K562 (cell line): ENCODE results near the gene HSPA1L. TPM values are rescaled to one million over a fixed set of nuclear protein-coding genes. Genes with fewer than 3 reads are reported as not detected.

Experiments
- BRCA1 ChIP-seq, 2 experiments: fragments of 450-650 bp in 1 of 2; sonication (generic) in 1 of 2; formaldehyde crosslinking in 1 of 2; IDR thresholded peaks; 2 replicates each; pipeline versions ENCODE4 v1.5.0 to v1.6.1; 2017 to 2020; ENCODE audit warnings: mild to moderate bottlenecking in 1 of 2, missing genetic modification reagents in 1 of 2
- DMBX1 ChIP-seq: fragments of 250-450 bp; sonication (Bioruptor Pico); IDR thresholded peaks from 2 replicates; pipeline ENCODE4 v1.8.0; 2022; ENCODE audit warnings: inconsistent platforms, mild to moderate bottlenecking, moderate library complexity, borderline replicate concordance
- FOXP1 ChIP-seq: sonication (generic); formaldehyde crosslinking; IDR thresholded peaks from 2 replicates; pipeline ENCODE4 v1.8.0; 2022; ENCODE audit warnings: mild to moderate bottlenecking, missing genetic modification reagents
- KLF10 ChIP-seq: fragments of 250-450 bp; sonication (Bioruptor Pico); IDR thresholded peaks from 2 replicates; pipeline ENCODE4 v1.6.1; 2021; ENCODE audit warnings: matching md5 sums
- MED1 ChIP-seq: sonication (generic); formaldehyde crosslinking; IDR thresholded peaks from 2 replicates; pipeline ENCODE4 v1.8.1; 2023; ENCODE audit warnings: missing genetic modification reagents, borderline replicate concordance
- NFE2 ChIP-seq: IDR thresholded peaks from 2 replicates; pipeline ENCODE4 v1.6.1; 2014; ENCODE audit warnings: antibody characterized with exemption, low read depth
- PHF20 ChIP-seq: fragments of 450-650 bp; IDR thresholded peaks from 2 replicates; pipeline ENCODE4 v1.6.1; 2018; ENCODE audit not compliant: partially characterized antibody
- RCOR1 ChIP-seq, 2 experiments: IDR thresholded peaks; 2 replicates each; pipeline ENCODE4 v1.6.1; 2012; ENCODE audit warnings: low read depth in 2 of 2, low read length in 2 of 2, borderline replicate concordance in 1 of 2, improper control_type of control experiment in 1 of 2
- SMAD1 ChIP-seq: fragments of 150-350 bp; IDR thresholded peaks from 2 replicates; pipeline ENCODE4 v1.6.1; 2014; ENCODE audit warnings: low read length, low read depth; ENCODE audit not compliant: partially characterized antibody
- SMC3 ChIP-seq: conservative IDR thresholded peaks from 2 replicates; pipeline ENCODE4 v1.6.1; 2011; ENCODE audit warnings: low read depth, low read length, improper control_type of control experiment; ENCODE audit not compliant: insufficient read depth
- SNIP1 ChIP-seq: fragments of 450-650 bp; IDR thresholded peaks from 2 replicates; pipeline ENCODE4 v1.7.1; 2017; ENCODE audit warnings: low read depth, mild to moderate bottlenecking
- TARDBP ChIP-seq: fragments of 450-650 bp; IDR thresholded peaks from 2 replicates; pipeline ENCODE4 v1.6.1; 2016
- U2AF2 ChIP-seq: fragments of 200-400 bp; formaldehyde crosslinking; optimal IDR thresholded peaks from 2 replicates; pipeline ENCODE3; 2017; ENCODE audit warnings: low read depth, mild to moderate bottlenecking, low read length
- ZNF324 ChIP-seq: fragments of 250-450 bp; sonication (Bioruptor Pico); IDR thresholded peaks from 2 replicates; pipeline ENCODE4 v1.4.0; 2020; ENCODE audit warnings: mild to moderate bottlenecking
- ZNF354B ChIP-seq: fragments of 250-450 bp; sonication (Bioruptor Pico); IDR thresholded peaks from 2 replicates; pipeline ENCODE4 v1.4.0; 2020
- ZNF408 ChIP-seq: fragments of 250-450 bp; sonication (Bioruptor Pico); IDR thresholded peaks from 2 replicates; pipeline ENCODE4 v1.4.0; 2020; ENCODE audit warnings: low read depth, mild to moderate bottlenecking, moderate library complexity
- ZNF696 ChIP-seq: fragments of 250-450 bp; sonication (Bioruptor Pico); conservative IDR thresholded peaks from 2 replicates; pipeline ENCODE4 v1.4.0; 2020; ENCODE audit warnings: mild to moderate bottlenecking, moderate library complexity
- polyA plus RNA-seq, 8 experiments: library from polyadenylated mRNA; depleted of rRNA in 4 of 8; stranded (reverse) in 5 of 8; unstranded in 3 of 8; fragments of >200 nt; fragmentation: Nextera tagmentation in 2 of 8; fragmentation: Illumina TruSeq in 1 of 8; extraction: Ambion mirVana in 2 of 8; extraction: Trizol in 1 of 8; gene quantifications; 2 replicates each; pipeline versions ENCODE4 v1.2.1 to v1.2.3, GENCODE V29; 2011 to 2014; ENCODE audit warnings: inconsistent platforms in 1 of 8, missing spikeins in 1 of 8
- total RNA-seq, 7 experiments: library from RNA; depleted of rRNA in 6 of 7; stranded (reverse); fragments of >200 nt in 6 of 7; fragmentation: Illumina TruSeq in 2 of 7; extraction: Trizol in 2 of 7; gene quantifications; 2 replicates each; pipeline versions ENCODE4 v1.2.1 to v1.2.3, GENCODE V29; 2011 to 2021; ENCODE audit warnings: low replicate concordance in 1 of 7
- TF ChIP-seq, protein P1 (sequence below), 2 experiments: fragments of 450-650 bp; IDR thresholded peaks; 2 replicates each; pipeline ENCODE4 v1.6.1; 2016
- TF ChIP-seq, protein P2 (sequence below): fragments of 450-650 bp; IDR thresholded peaks from 2 replicates; pipeline ENCODE4 v1.6.1; 2016; ENCODE audit warnings: missing biosample characterization, missing genetic modification characterization
- TF ChIP-seq, protein P3 (sequence below): sonication (generic); formaldehyde crosslinking; IDR thresholded peaks from 2 replicates; pipeline ENCODE4 v1.8.1; 2023; ENCODE audit warnings: mild to moderate bottlenecking, missing genetic modification reagents
- TF ChIP-seq, protein P4 (sequence below): fragments of 250-450 bp; sonication (Bioruptor Pico); IDR thresholded peaks from 2 replicates; pipeline ENCODE4 v1.8.0; 2022; ENCODE audit warnings: inconsistent platforms, mild to moderate bottlenecking, moderate library complexity, borderline replicate concordance
- TF ChIP-seq, protein P5 (sequence below): IDR thresholded peaks from 3 replicates; pipeline ENCODE4 v1.6.1; 2011; ENCODE audit warnings: borderline replicate concordance, mild to moderate bottlenecking; ENCODE audit not compliant: insufficient read length, insufficient read depth

Gene HSPA1L
- total and polyA plus RNA-seq, 9 of the 15 experiments (the other 6 are each of a cell fraction or from before 2014, with no cell fraction given): 0.14 to 2.1 (median 1.3) TPM

DNA sequence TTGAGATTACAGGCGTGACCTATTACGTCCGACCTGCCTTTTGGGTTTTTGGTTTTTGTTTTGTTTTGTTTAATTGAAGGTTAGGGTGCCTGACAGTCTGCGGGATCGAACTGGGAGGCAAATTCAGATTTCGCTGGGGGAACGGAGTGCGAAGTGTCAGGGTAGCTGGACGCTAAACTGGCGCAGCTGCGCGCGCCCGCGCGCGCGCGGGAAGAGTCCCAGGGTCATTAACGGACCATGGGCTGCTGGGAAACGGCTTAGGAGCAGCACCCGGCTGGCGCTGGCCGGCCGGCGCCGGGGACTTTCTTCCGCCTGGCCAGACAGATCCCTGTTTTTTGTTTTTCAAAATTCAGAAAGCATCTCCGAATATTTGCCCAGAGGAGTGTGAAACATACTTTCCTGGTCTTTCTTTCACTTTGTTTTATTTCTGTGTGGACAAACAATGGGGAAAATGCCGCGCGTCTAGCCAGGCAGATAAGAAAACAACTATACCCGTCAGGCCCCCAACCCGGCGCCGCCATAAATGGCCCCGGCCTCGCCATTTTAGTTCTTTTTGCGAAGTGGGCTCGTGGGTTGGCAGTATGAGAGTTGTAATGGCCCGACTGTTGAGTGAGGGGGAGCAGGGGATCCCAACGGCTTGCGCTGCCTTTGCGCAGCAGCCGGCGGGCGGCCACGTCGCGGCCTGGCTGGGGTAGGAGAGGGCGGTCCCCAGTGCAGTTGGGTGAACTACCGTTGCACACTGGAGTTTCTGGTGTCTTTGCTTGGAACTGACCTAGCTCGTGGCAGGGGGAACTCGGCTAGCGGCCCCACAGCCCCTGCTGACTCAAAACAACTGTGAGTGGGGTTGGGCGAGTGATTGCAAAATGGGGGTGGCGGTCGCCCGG is 19.5 kb upstream of the HSPA1L start (continued):
- TF ChIP-seq, protein P1, sequence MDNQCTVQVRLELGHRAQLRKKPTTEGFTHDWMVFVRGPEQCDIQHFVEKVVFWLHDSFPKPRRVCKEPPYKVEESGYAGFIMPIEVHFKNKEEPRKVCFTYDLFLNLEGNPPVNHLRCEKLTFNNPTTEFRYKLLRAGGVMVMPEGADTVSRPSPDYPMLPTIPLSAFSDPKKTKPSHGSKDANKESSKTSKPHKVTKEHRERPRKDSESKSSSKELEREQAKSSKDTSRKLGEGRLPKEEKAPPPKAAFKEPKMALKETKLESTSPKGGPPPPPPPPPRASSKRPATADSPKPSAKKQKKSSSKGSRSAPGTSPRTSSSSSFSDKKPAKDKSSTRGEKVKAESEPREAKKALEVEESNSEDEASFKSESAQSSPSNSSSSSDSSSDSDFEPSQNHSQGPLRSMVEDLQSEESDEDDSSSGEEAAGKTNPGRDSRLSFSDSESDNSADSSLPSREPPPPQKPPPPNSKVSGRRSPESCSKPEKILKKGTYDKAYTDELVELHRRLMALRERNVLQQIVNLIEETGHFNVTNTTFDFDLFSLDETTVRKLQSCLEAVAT (IDR thresholded peaks at IDR 0.05): peak; percentile 94 to 97
- TF ChIP-seq SMAD1 (peak; percentile 96), ZNF324 (CRISPR knock-in tag) (peak; percentile 46; the same call in 1 of the 2 replicates), MED1 (no peak; the same call in 1 of the 2 replicates), RCOR1 (IDR thresholded peaks at IDR 0.05; ENCODE audit: borderline replicate concordance in 1 of 2, low read depth in 2 of 2, low read length in 2 of 2) (peak in 1 of 2 experiments; percentile 64; a peak in 1 of 4 replicates), ZNF696 (peak; percentile 76; the same call in 1 of the 2 replicates), DMBX1 (CRISPR knock-in tag) (peak; percentile 97), KLF10 (peak; percentile 87), SMC3 (no peak), ZNF354B (no peak), BRCA1 (IDR thresholded peaks at IDR 0.05) (no peak), BRCA1 (CRISPR knock-in tag; IDR thresholded peaks at IDR 0.05) (no peak), U2AF2 (no peak), TARDBP (peak; percentile 61; the same call in 1 of the 2 replicates), FOXP1 (CRISPR knock-in tag) (peak; percentile 69), ZNF408 (CRISPR knock-in tag) (no peak), NFE2 (peak; percentile 98), SNIP1 (0 out of 2 replicates have a peak, but pooled peaks have one; percentile 52), PHF20 (no peak)
- TF ChIP-seq, protein P2, sequence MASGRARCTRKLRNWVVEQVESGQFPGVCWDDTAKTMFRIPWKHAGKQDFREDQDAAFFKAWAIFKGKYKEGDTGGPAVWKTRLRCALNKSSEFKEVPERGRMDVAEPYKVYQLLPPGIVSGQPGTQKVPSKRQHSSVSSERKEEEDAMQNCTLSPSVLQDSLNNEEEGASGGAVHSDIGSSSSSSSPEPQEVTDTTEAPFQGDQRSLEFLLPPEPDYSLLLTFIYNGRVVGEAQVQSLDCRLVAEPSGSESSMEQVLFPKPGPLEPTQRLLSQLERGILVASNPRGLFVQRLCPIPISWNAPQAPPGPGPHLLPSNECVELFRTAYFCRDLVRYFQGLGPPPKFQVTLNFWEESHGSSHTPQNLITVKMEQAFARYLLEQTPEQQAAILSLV (tag): no peak; the same call in none of the 2 replicates
- TF ChIP-seq, protein P3, sequence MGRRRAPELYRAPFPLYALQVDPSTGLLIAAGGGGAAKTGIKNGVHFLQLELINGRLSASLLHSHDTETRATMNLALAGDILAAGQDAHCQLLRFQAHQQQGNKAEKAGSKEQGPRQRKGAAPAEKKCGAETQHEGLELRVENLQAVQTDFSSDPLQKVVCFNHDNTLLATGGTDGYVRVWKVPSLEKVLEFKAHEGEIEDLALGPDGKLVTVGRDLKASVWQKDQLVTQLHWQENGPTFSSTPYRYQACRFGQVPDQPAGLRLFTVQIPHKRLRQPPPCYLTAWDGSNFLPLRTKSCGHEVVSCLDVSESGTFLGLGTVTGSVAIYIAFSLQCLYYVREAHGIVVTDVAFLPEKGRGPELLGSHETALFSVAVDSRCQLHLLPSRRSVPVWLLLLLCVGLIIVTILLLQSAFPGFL: peak; percentile 100
- TF ChIP-seq, protein P4, sequence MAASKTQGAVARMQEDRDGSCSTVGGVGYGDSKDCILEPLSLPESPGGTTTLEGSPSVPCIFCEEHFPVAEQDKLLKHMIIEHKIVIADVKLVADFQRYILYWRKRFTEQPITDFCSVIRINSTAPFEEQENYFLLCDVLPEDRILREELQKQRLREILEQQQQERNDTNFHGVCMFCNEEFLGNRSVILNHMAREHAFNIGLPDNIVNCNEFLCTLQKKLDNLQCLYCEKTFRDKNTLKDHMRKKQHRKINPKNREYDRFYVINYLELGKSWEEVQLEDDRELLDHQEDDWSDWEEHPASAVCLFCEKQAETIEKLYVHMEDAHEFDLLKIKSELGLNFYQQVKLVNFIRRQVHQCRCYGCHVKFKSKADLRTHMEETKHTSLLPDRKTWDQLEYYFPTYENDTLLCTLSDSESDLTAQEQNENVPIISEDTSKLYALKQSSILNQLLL (CRISPR knock-in tag): no peak
- TF ChIP-seq, protein P5, sequence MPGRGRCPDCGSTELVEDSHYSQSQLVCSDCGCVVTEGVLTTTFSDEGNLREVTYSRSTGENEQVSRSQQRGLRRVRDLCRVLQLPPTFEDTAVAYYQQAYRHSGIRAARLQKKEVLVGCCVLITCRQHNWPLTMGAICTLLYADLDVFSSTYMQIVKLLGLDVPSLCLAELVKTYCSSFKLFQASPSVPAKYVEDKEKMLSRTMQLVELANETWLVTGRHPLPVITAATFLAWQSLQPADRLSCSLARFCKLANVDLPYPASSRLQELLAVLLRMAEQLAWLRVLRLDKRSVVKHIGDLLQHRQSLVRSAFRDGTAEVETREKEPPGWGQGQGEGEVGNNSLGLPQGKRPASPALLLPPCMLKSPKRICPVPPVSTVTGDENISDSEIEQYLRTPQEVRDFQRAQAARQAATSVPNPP: no peak
